Skin epidermis (tissue), 12 donors: ENCODE results near the gene ZFPM1.
"Not testable (repeated sequence)": the region's sequence is repeated elsewhere in the genome, so short reads cannot be mapped to it uniquely, and the experiment has no call there.

ENCODE experiments used
- H3K27ac ChIP-seq, 21 experiments: fragments of 200-600 bp; sonication (generic) in 11 of 21; one replicate each; pipeline ENCODE4 v1.5.0; 2020; ENCODE audit warnings: mild to moderate bottlenecking in 3 of 21, inconsistent platforms in 2 of 21, moderate library complexity in 2 of 21
- H3K4me3 ChIP-seq, 7 experiments: fragments of 200-600 bp; sonication (generic) in 2 of 7; one replicate each; pipeline ENCODE4 v1.5.0; 2020; ENCODE audit warnings: inconsistent platforms in 2 of 7, mild to moderate bottlenecking in 2 of 7, moderate library complexity in 1 of 7

The ZFPM1 gene

GRCh38 chr16:88475037-88475436 is 22.0 kb downstream of the ZFPM1 start:
- no peak overlapping the region for H3K27ac ChIP-seq

GRCh38 chr16:88476203-88476602 is 23.1 kb downstream of the ZFPM1 start:
- no peak overlapping the region for H3K4me3 ChIP-seq
- no peak overlapping the region for H3K27ac ChIP-seq

More at GRCh38 chr16:88475037-88475436, 22.0 kb downstream of the ZFPM1 start:
- H3K4me3 ChIP-seq, result no peak overlapping the region

- Histone ChIP-seq H3K27ac (no peak overlapping the region), H3K4me3 (no peak overlapping the region)
These were observed 23.8 kb downstream of the ZFPM1 start for GRCh38 chr16:88476817-88477397.

- no peak overlapping the region for H3K27ac ChIP-seq
- H3K4me3 ChIP-seq, result no peak overlapping the region
These were observed 24.8 kb downstream of the ZFPM1 start for GRCh38 chr16:88477631-88478519.

- no peak overlapping the region for H3K27ac ChIP-seq
- H3K4me3 ChIP-seq, result no peak overlapping the region
These were observed 26.1 kb downstream of the ZFPM1 start for GRCh38 chr16:88478889-88479792.

- H3K4me3 ChIP-seq, result no peak overlapping the region
- no peak overlapping the region for H3K27ac ChIP-seq
These were observed 27.0 kb downstream of the ZFPM1 start for GRCh38 chr16:88479793-88480760.

- Histone ChIP-seq H3K4me3 (no peak overlapping the region), H3K27ac (no peak overlapping the region)
These were observed 27.7 kb downstream of the ZFPM1 start for GRCh38 chr16:88480829-88481228.

- no peak overlapping the region for H3K27ac ChIP-seq
- H3K4me3 ChIP-seq, result no peak overlapping the region
These were observed 28.8 kb downstream of the ZFPM1 start for GRCh38 chr16:88481851-88482250.

GRCh38 chr16:88482630-88483391 is 29.7 kb downstream of the ZFPM1 start:
- no peak overlapping the region for H3K4me3 ChIP-seq
- H3K27ac ChIP-seq, result no peak overlapping the region

- no peak overlapping the region for H3K4me3 ChIP-seq
- H3K27ac ChIP-seq, result no peak overlapping the region
These were observed 30.2 kb downstream of the ZFPM1 start for GRCh38 chr16:88483392-88483641.

GRCh38 chr16:88484505-88485365 is 31.7 kb downstream of the ZFPM1 start:
- Histone ChIP-seq H3K27ac (no peak overlapping the region), H3K4me3 (no peak overlapping the region)

- H3K4me3 ChIP-seq, H3K27ac ChIP-seq: not testable (repeated sequence)
These were observed 32.3 kb downstream of the ZFPM1 start for GRCh38 chr16:88485366-88485741.

GRCh38 chr16:88486398-88487123 is 33.5 kb downstream of the ZFPM1 start:
- no peak overlapping the region for H3K4me3 ChIP-seq
- no peak overlapping the region for H3K27ac ChIP-seq

- H3K4me3 ChIP-seq, result no peak overlapping the region
- H3K27ac ChIP-seq, result no peak overlapping the region
These were observed 34.0 kb downstream of the ZFPM1 start for GRCh38 chr16:88487124-88487432.

- Histone ChIP-seq H3K27ac (no peak overlapping the region), H3K4me3 (no peak overlapping the region)
These were observed 35.1 kb downstream of the ZFPM1 start for GRCh38 chr16:88487920-88488851.

GRCh38 chr16:88489163-88489741 is 36.2 kb downstream of the ZFPM1 start:
- Histone ChIP-seq H3K4me3 (no peak overlapping the region), H3K27ac (no peak overlapping the region)
